ENCODE data around the gene PCDHGB3. TPM values are rescaled to one million over a fixed set of nuclear protein-coding genes. Genes with fewer than 3 reads are reported as not detected.

The PCDHGB3 gene
- total RNA-seq, 1 experiment from 2014 or later: 1.6 TPM

DNA sequence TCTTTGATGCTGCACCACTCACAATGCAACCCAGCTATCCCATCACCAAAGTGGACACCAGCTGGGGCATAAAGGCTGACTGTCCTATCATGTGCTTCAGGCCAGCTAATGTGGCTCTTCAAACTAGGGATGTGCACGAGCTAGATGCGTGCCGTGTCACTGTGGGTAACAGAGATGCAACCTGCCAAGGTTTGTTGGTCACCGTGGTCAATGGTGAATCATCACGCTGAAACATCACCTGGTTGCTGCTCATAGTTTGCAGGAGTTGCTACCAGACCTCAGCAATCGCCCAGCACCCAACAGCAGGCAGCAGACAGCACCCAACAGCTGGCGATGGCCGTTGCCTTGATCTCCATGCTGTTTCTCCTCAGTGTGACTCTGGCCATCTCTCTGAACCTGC is 41.8 kb upstream of the PCDHGB3 start:
- Mint-ChIP-seq H3K36me3 (ENCODE audit: insufficient read depth in 1 of 3, low read depth in 3 of 3) (peaks cover 9 to 38% (median 15%) of the 10 kb centered on the region in 3 experiments), H3K9me3 (peaks cover 46 to 56% of the 10 kb centered on the region in 2 experiments), H3K4me3 (no peak overlapping the region), H3K27me3 (ENCODE audit: low read depth) (peaks cover 7% of the 10 kb centered on the region), H3K27ac (no peak overlapping the region), H3K4me1 (peaks cover 5 to 6% of the 10 kb centered on the region in 2 experiments)
- Histone ChIP-seq H3K79me2 (ENCODE audit: insufficient read depth, low read length) (no peaks in the 10 kb centered on the region), H3K23me2 (ENCODE audit: insufficient read length, low read depth, low read length, poor library complexity, severe bottlenecking) (peaks cover 9% of the 10 kb centered on the region), H3K4me2 (ENCODE audit: insufficient read depth, insufficient read length, low read length) (no peak overlapping the region), H3K27ac (ENCODE audit: insufficient read length, low read depth, low read length) (no peak overlapping the region), H4K20me1 (ENCODE audit: control insufficient read depth, insufficient read depth, insufficient read length) (no peaks in the 10 kb centered on the region), H2AK5ac (ENCODE audit: insufficient read length, low read length) (no peak overlapping the region), H3K4ac (ENCODE audit: low read depth, low read length) (no peak overlapping the region), H2AFZ (ENCODE audit: low read length) (no peak overlapping the region), H3K14ac (ENCODE audit: insufficient read depth, low read length) (no peak overlapping the region), H4K5ac (ENCODE audit: insufficient read length, low read depth, low read length) (no peak overlapping the region), H4K8ac (replicated peaks; ENCODE audit: insufficient read length, low read depth, low read length) (no peak overlapping the region), H3K9me3 (ENCODE audit: control insufficient read depth, low read depth, low read length) (peaks cover 22% of the 10 kb centered on the region), H2BK20ac (ENCODE audit: low read depth, low read length, poor library complexity, severe bottlenecking) (no peak overlapping the region), H2BK15ac (ENCODE audit: low read depth, low read length) (no peak overlapping the region), H3K9ac (ENCODE audit: extremely low read depth, insufficient read length, low read length) (no peak overlapping the region), H3T11ph (ENCODE audit: low read length) (no peak overlapping the region), H2BK120ac (ENCODE audit: low read depth, low read length, poor library complexity, severe bottlenecking) (no peak overlapping the region), H2BK12ac (ENCODE audit: insufficient read length, low read depth, low read length) (no peak overlapping the region), H3K56ac (ENCODE audit: insufficient read length, low read depth, low read length) (no peak overlapping the region), H4K91ac (ENCODE audit: insufficient read length, low read depth, low read length) (no peak overlapping the region), H2BK5ac (ENCODE audit: insufficient read length, low read length) (no peak overlapping the region), H3K27me3 (ENCODE audit: insufficient read depth, low read length) (no peaks in the 10 kb centered on the region), H3K79me1 (ENCODE audit: insufficient read depth, low read depth, low read length, poor library complexity, severe bottlenecking) (no peaks in the 10 kb centered on the region), H3K18ac (ENCODE audit: insufficient read length, low read depth, low read length) (no peak overlapping the region), H3K23ac (ENCODE audit: insufficient read length, low read depth, low read length) (no peak overlapping the region), H3K4me1 (ENCODE audit: insufficient read depth, low read length) (no peaks in the 10 kb centered on the region)
- TF ChIP-seq, protein P1, sequence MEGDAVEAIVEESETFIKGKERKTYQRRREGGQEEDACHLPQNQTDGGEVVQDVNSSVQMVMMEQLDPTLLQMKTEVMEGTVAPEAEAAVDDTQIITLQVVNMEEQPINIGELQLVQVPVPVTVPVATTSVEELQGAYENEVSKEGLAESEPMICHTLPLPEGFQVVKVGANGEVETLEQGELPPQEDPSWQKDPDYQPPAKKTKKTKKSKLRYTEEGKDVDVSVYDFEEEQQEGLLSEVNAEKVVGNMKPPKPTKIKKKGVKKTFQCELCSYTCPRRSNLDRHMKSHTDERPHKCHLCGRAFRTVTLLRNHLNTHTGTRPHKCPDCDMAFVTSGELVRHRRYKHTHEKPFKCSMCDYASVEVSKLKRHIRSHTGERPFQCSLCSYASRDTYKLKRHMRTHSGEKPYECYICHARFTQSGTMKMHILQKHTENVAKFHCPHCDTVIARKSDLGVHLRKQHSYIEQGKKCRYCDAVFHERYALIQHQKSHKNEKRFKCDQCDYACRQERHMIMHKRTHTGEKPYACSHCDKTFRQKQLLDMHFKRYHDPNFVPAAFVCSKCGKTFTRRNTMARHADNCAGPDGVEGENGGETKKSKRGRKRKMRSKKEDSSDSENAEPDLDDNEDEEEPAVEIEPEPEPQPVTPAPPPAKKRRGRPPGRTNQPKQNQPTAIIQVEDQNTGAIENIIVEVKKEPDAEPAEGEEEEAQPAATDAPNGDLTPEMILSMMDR (conservative IDR thresholded peaks at IDR 0.05): no peak
- no peak for DNase-seq
- no CpG with 5 or more reads among the region's 8 CpGs for WGBS (ENCODE audit: extremely low coverage, insufficient read length, low lambda C conversion rate)

Data from H9 (cell line).